SJCRH30 (cell line): Measurements from ENCODE around the gene NUMA1. TPM values are rescaled to one million over a fixed set of nuclear protein-coding genes. Genes with fewer than 3 reads are reported as not detected.

Experiments
- DNase-seq, 2 experiments: peaks; one replicate each; pipeline ENCODE4 v3.0.0-alpha.2; 2015 to 2020
- H3K27ac ChIP-seq: fragments of 250-450 bp; sonication (Bioruptor Pico); 2 replicates; pipeline ENCODE4 v1.5.1; 2020; ENCODE audit warnings: mild to moderate bottlenecking, moderate library complexity
- H3K27me3 ChIP-seq: fragments of 250-450 bp; sonication (Bioruptor Pico); 2 replicates; pipeline ENCODE4 v1.5.1; 2020; ENCODE audit warnings: mild to moderate bottlenecking, moderate library complexity
- H3K36me3 ChIP-seq: fragments of 250-450 bp; sonication (Bioruptor Pico); 2 replicates; pipeline ENCODE4 v1.5.1; 2020; ENCODE audit warnings: mild to moderate bottlenecking, moderate library complexity
- H3K4me1 ChIP-seq: fragments of 250-450 bp; sonication (Bioruptor Pico); 2 replicates; pipeline ENCODE4 v1.5.1; 2020; ENCODE audit warnings: mild to moderate bottlenecking, moderate library complexity
- H3K4me3 ChIP-seq: fragments of 250-450 bp; sonication (Bioruptor Pico); 2 replicates; pipeline ENCODE4 v1.5.1; 2020; ENCODE audit warnings: mild to moderate bottlenecking, moderate library complexity
- H3K9me3 ChIP-seq: fragments of 250-450 bp; sonication (Bioruptor Pico); replicated peaks from 2 replicates; pipeline ENCODE4 v1.5.1; 2020; ENCODE audit warnings: mild to moderate bottlenecking, moderate library complexity
- total RNA-seq: library from RNA; depleted of rRNA; stranded (reverse); fragments of >200 nt; shearing (Covaris generic); gene quantifications from 2 replicates; pipeline ENCODE4 v1.2.3, GENCODE V29; 2014; rRNA removed

NUMA1 gene, protein sequence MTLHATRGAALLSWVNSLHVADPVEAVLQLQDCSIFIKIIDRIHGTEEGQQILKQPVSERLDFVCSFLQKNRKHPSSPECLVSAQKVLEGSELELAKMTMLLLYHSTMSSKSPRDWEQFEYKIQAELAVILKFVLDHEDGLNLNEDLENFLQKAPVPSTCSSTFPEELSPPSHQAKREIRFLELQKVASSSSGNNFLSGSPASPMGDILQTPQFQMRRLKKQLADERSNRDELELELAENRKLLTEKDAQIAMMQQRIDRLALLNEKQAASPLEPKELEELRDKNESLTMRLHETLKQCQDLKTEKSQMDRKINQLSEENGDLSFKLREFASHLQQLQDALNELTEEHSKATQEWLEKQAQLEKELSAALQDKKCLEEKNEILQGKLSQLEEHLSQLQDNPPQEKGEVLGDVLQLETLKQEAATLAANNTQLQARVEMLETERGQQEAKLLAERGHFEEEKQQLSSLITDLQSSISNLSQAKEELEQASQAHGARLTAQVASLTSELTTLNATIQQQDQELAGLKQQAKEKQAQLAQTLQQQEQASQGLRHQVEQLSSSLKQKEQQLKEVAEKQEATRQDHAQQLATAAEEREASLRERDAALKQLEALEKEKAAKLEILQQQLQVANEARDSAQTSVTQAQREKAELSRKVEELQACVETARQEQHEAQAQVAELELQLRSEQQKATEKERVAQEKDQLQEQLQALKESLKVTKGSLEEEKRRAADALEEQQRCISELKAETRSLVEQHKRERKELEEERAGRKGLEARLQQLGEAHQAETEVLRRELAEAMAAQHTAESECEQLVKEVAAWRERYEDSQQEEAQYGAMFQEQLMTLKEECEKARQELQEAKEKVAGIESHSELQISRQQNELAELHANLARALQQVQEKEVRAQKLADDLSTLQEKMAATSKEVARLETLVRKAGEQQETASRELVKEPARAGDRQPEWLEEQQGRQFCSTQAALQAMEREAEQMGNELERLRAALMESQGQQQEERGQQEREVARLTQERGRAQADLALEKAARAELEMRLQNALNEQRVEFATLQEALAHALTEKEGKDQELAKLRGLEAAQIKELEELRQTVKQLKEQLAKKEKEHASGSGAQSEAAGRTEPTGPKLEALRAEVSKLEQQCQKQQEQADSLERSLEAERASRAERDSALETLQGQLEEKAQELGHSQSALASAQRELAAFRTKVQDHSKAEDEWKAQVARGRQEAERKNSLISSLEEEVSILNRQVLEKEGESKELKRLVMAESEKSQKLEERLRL (N-terminal part only)
- 154 and 162 TPM in 2 replicates for total RNA-seq

- Histone ChIP-seq H3K27me3 (no peaks in the 10 kb centered on the region), H3K27ac (peak within 1 kb of the TSS; percentile 82), H3K4me1 (peaks cover 8% of the 10 kb centered on the region; the same call in 1 of the 2 replicates), H3K9me3 (no peaks in the 10 kb centered on the region), H3K36me3 (peaks cover 5% of the 10 kb centered on the region; the same call in 1 of the 2 replicates), H3K4me3 (peak within 1 kb of the TSS; percentile 80)
- DNase-seq, result peak; percentile 99 to 100
These were observed at the start of gene NUMA1, which contains the start of gene LRRC51 for GRCh38 chr11:72080326-72081183. TSS of gene NUMA1 (minus strand) at chr11:72080542. CDS start at chr11:72035943, 44,599 bp downstream. TSS of gene LRRC51 (plus strand) at chr11:72080850. CDS start at chr11:72089084, 8,234 bp downstream.

- no peak for DNase-seq
- Histone ChIP-seq H3K9me3 (peaks cover 14% of the 10 kb centered on the region; the same call in 1 of the 2 replicates), H3K36me3 (no peaks in the 10 kb centered on the region), H3K27ac (no peak overlapping the region), H3K27me3 (no peaks in the 10 kb centered on the region), H3K4me1 (no peaks in the 10 kb centered on the region), H3K4me3 (no peak overlapping the region)
These were observed 49.0 kb upstream of the NUMA1 start for GRCh38 chr11:72129381-72129780.

DNA sequence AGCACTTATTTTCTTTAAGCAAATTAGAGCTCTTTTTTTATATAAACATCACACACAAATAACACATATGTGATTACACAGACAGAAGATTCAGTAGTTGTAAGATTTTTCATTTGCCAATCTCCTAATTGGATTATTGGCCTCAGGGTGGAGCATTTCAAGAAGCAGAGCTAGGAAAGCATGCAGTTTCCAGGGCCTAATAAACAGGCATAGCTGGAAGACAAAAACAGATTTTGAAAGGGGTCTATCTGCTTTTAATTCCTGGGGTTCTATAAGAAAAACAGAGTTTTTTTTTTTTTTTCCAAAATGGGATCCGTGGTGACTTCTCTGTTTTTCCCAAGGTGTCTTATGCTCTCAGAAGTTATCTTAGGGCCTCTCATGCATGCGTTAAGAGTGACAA, 47.6 kb upstream of the NUMA1 start:
- no peaks in the 10 kb centered on the region for H3K27me3 ChIP-seq
- H3K4me1 ChIP-seq, result no peaks in the 10 kb centered on the region
- DNase-seq, result no peak
- no peak overlapping the region for H3K27ac ChIP-seq
- H3K36me3 ChIP-seq, result no peaks in the 10 kb centered on the region
- no peak overlapping the region for H3K4me3 ChIP-seq
- peaks cover 14% of the 10 kb centered on the region; the same call in 1 of the 2 replicates for H3K9me3 ChIP-seq

DNA sequence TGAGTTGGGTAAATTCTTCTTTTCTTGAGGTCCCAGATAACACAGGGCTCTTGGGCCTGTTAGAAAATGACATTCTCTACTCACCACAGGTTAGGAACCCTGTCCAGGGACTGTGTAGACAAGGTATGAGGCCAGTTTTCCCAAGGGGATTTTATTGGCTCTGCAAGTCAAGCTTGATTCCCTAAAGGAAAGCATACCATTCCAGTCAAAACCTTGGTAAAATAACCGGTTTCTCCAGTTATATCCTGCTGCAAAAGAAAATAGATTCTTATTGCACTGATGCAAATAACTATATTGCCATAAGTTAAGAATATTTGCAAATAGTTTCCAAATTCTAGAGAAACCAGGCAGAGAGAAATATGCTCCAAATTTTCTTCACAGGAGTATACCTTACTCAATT, 45.6 kb upstream of the NUMA1 start:
- H3K4me3 ChIP-seq, result no peak overlapping the region
- DNase-seq, result no peak
- no peaks in the 10 kb centered on the region for H3K36me3 ChIP-seq
- no peaks in the 10 kb centered on the region for H3K27me3 ChIP-seq
- peaks cover 14% of the 10 kb centered on the region; the same call in 1 of the 2 replicates for H3K9me3 ChIP-seq
- no peaks in the 10 kb centered on the region for H3K4me1 ChIP-seq
- H3K27ac ChIP-seq, result no peak overlapping the region

DNA sequence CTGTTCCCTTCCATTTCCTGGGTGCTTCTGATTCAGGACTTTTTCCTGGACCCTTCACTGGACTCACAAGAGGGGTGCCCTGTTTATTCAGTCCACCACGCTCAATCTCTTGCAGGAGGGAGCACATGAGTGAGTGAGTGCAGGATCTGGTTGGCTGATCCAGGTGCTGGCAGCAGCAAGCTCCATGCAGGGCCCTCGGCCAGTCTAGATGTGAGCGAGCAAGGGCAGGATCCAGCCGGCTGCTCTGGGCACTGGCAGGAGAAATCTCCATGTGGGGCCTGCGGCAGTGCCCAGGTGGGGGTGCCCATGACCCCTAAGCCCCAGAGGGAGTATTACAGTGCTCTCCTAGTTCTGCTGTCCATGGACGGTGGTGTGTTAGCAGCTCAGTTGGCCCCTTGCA, 43.7 kb upstream of the NUMA1 start:
- H3K27ac ChIP-seq, result no peak overlapping the region
- H3K4me1 ChIP-seq, result no peaks in the 10 kb centered on the region
- no peak for DNase-seq
- H3K9me3 ChIP-seq, result peaks cover 14% of the 10 kb centered on the region; the same call in 1 of the 2 replicates
- H3K27me3 ChIP-seq, result no peaks in the 10 kb centered on the region
- no peaks in the 10 kb centered on the region for H3K36me3 ChIP-seq
- H3K4me3 ChIP-seq, result no peak overlapping the region

GRCh38 chr11:72123117-72123653, 42.8 kb upstream of the NUMA1 start:
- H3K27ac ChIP-seq, result no peak overlapping the region
- no peak overlapping the region for H3K4me3 ChIP-seq
- H3K27me3 ChIP-seq, result no peaks in the 10 kb centered on the region
- DNase-seq, result no peak
- H3K36me3 ChIP-seq, result no peaks in the 10 kb centered on the region
- H3K9me3 ChIP-seq, result peaks cover 11% of the 10 kb centered on the region; the same call in 1 of the 2 replicates
- no peaks in the 10 kb centered on the region for H3K4me1 ChIP-seq

DNA sequence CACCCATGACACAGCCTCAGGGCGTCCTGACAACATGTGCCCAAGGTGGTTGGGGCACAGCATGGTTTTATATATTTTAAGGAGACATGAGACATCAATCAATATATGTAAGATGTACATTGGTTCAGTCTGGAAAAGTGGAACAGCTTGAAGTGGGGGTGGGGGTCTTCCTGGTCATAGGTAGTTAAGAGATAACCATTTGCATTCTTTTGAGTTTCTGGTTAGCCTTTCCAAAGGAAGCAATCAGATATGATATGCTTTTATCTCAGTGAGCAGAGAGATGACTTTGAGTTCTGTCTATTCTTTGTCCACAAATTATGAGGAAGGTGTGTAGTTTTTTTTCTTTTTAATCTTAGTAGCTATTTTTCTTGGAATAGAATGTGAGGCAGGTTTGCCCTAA, 42.3 kb upstream of the NUMA1 start:
- no peak for DNase-seq
- Histone ChIP-seq H3K27ac (no peak overlapping the region), H3K9me3 (0 out of 2 replicates have a peak, but pooled peaks cover 7% of the 10 kb centered on the region), H3K27me3 (no peaks in the 10 kb centered on the region), H3K4me3 (no peak overlapping the region), H3K36me3 (no peaks in the 10 kb centered on the region), H3K4me1 (no peaks in the 10 kb centered on the region)

GRCh38 chr11:72120930-72121329, 40.6 kb upstream of the NUMA1 start:
- Histone ChIP-seq H3K4me1 (no peaks in the 10 kb centered on the region), H3K27ac (no peak overlapping the region), H3K4me3 (no peak overlapping the region), H3K36me3 (no peaks in the 10 kb centered on the region), H3K27me3 (no peaks in the 10 kb centered on the region), H3K9me3 (0 out of 2 replicates have a peak, but pooled peaks cover 2% of the 10 kb centered on the region)
- no peak for DNase-seq

DNA sequence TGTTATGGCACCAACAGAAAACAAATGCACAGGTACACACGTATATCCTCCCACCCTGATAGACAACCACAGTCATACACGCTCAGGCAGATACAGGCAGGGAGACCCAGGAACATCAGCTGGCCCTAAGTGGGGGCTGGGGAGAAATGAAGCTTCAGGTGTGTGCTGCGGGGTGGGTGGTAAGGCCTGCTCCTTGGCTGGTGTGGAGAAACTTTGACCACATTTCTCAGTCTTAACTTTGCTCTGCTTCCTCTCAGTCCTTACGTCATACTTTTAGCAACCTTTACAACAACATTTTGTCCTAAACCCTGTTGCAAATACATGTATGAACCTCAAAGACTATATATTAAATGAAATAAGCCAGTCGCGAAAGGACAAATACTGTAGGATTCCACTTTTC, 38.9 kb upstream of the NUMA1 start:
- Histone ChIP-seq H3K9me3 (no peaks in the 10 kb centered on the region), H3K36me3 (no peaks in the 10 kb centered on the region), H3K27ac (no peak overlapping the region), H3K27me3 (no peaks in the 10 kb centered on the region), H3K4me1 (no peaks in the 10 kb centered on the region), H3K4me3 (no peak overlapping the region)
- no peak for DNase-seq

DNA sequence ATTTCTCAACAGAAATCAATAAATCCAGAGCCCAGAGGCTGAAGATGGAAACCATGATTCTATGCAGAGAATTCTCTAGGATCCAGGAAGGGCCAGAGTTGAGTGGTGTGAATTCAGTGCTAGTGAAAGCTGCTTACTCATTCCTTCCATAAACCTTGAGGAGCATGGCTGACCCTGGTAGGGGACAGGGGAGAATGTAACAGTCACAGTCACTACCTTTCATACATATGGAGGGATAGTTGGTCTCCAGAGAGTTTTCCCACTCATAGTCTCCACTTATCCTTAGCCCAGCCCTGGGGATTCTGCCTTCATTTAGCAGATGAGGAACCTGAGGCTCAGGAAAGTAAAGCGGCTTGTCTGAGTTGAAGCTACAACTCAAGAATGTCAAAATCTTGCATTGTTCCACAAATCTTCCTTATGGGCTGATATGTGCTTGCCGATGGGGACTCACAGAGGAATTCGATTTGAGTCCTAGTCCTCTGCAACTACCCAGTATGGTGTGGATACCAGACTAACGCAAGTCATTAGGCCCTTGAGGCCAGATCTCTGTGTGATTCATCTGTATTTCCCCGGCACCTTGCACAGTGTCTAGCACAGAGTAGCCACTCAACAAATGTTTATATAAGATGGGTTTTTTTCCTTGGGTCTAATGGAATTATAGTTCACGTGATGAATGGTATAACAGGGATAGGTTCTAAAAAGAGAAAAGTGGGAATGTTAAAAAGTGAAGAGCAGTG, 35.8 kb upstream of the NUMA1 start:
- no peak overlapping the region for H3K27ac ChIP-seq
- no peaks in the 10 kb centered on the region for H3K36me3 ChIP-seq
- peaks cover 5% of the 10 kb centered on the region for H3K4me1 ChIP-seq
- no peak for DNase-seq
- no peaks in the 10 kb centered on the region for H3K27me3 ChIP-seq
- H3K9me3 ChIP-seq, result no peaks in the 10 kb centered on the region
- H3K4me3 ChIP-seq, result no peak overlapping the region

DNA sequence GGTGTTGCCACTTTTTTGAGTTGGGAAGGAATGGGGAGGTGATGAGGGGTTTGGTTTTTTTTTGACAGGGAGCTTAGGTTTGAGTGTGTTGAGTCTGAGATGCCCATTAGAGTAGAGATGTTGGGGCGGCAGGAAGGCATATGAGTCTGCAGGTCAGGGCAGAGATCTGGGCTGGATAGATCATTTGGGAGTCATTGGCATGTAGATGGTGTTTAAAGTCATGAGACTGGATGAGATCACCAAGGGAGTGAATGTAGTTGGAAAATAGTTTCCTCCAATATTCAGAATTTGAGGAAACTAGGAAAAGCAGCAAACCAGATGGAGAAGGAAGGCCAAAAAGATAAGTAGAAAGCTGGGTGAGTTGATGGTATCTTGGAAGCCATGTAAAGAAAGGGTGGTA, 34.2 kb upstream of the NUMA1 start:
- H3K9me3 ChIP-seq, result no peaks in the 10 kb centered on the region
- H3K27ac ChIP-seq, result no peak overlapping the region
- no peak for DNase-seq
- peaks cover 5% of the 10 kb centered on the region for H3K4me1 ChIP-seq
- H3K36me3 ChIP-seq, result no peaks in the 10 kb centered on the region
- no peak overlapping the region for H3K4me3 ChIP-seq
- H3K27me3 ChIP-seq, result no peaks in the 10 kb centered on the region

GRCh38 chr11:72112978-72113808, 32.9 kb upstream of the NUMA1 start:
- H3K27me3 ChIP-seq, result no peaks in the 10 kb centered on the region
- peaks cover 5% of the 10 kb centered on the region for H3K4me1 ChIP-seq
- peak overlapping the region; percentile 99 for H3K27ac ChIP-seq
- H3K4me3 ChIP-seq, result peak overlapping the region; percentile 75
- no peaks in the 10 kb centered on the region for H3K36me3 ChIP-seq
- DNase-seq, result peak in 1 of 2 experiments; percentile 19
- H3K9me3 ChIP-seq, result no peaks in the 10 kb centered on the region
